ENCODE measurements around the gene ZC3H12D.

DNA sequence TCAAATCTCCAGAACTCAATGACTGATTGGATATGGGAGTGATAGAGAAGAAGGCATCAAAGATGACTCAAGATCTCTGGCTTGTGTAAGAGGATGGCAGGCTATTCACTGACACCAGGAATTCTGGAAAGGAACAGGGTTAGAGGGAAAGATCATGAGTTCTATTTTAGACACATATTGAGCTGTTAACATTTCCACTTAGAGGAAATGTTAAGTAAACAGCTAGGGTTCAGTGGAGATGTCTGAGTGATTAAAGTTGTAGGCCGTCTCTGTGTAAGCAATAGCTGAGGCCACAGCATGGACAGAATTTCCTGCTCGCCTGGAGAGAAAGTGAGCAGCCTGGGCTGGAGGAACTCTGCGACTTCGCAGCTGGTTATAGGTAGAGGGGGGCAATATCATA, 21.0 kb downstream of the ZC3H12D start:
- TF ChIP-seq, protein P1, sequence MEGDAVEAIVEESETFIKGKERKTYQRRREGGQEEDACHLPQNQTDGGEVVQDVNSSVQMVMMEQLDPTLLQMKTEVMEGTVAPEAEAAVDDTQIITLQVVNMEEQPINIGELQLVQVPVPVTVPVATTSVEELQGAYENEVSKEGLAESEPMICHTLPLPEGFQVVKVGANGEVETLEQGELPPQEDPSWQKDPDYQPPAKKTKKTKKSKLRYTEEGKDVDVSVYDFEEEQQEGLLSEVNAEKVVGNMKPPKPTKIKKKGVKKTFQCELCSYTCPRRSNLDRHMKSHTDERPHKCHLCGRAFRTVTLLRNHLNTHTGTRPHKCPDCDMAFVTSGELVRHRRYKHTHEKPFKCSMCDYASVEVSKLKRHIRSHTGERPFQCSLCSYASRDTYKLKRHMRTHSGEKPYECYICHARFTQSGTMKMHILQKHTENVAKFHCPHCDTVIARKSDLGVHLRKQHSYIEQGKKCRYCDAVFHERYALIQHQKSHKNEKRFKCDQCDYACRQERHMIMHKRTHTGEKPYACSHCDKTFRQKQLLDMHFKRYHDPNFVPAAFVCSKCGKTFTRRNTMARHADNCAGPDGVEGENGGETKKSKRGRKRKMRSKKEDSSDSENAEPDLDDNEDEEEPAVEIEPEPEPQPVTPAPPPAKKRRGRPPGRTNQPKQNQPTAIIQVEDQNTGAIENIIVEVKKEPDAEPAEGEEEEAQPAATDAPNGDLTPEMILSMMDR (IDR thresholded peaks at IDR 0.05; ENCODE audit: low read depth, low read length, poor library complexity, severe bottlenecking) = no peak
- TF ChIP-seq EZH2phosphoT487 (IDR thresholded peaks at IDR 0.05; ENCODE audit: borderline replicate concordance, low read length) = no peak

Data from DOHH2 (cell line).